Activated T-helper 1 cell treated with anti-CD3 and anti-CD28 coated beads, Interleukin-12 subunit alpha, Interleukin-12 subunit beta, Interleukin-2, Interleukin-4 antibody, amounts not matched to agents 30 ng/mL and 10 ng/mL and 1 ng/mL, durations not matched to agents 14 hours and 24 hours and 36 hours (primary cell): ENCODE results near the gene CA10. TPM values are rescaled to one million over a fixed set of nuclear protein-coding genes. Genes with fewer than 3 reads are reported as not detected.

ENCODE experiments used
- DNase-seq: peaks from one replicate; pipeline ENCODE4 v3.0.0; 2021; ENCODE audit warnings: low spot score
- H3K27ac Mint-ChIP-seq: one replicate; pipeline ENCODE4 v1.8.0; 2021; ENCODE audit warnings: mild to moderate bottlenecking, mixed read lengths
- H3K27me3 Mint-ChIP-seq: one replicate; pipeline ENCODE4 v1.8.0; 2022; ENCODE audit warnings: mild to moderate bottlenecking, moderate library complexity, mixed read lengths; ENCODE audit not compliant: insufficient read depth
- H3K36me3 Mint-ChIP-seq: one replicate; pipeline ENCODE4 v1.8.0; 2021; ENCODE audit warnings: low read depth, mixed read lengths
- H3K4me1 Mint-ChIP-seq: one replicate; pipeline ENCODE4 v1.8.0; 2021; ENCODE audit warnings: low read depth, mixed read lengths
- H3K4me3 Mint-ChIP-seq: one replicate; pipeline ENCODE4 v1.8.0; 2021; ENCODE audit warnings: mild to moderate bottlenecking, moderate library complexity, mixed read lengths
- H3K9me3 Mint-ChIP-seq: one replicate; pipeline ENCODE4 v1.8.0; 2021; ENCODE audit warnings: mixed read lengths
- intact Hi-C: fragments of 100-400 bp; cut with micrococcal nuclease; formaldehyde crosslinking; loops from one replicate; pipeline ENCODE4 v1.15.1; 2024
- total RNA-seq: library from RNA; stranded (reverse); gene quantifications from 2 replicates; pipeline ENCODE4 v1.2.3, GENCODE V29; 2022

CA10 gene
- total RNA-seq, 1 donor from 2014 or later: not detected

GRCh38 chr17:51807460-51807859 is 351.1 kb downstream of the CA10 start:
- intact Hi-C loops: no loop called here
- no peak for DNase-seq
- Mint-ChIP-seq H3K4me3 (no peak overlapping the region), H3K27me3 (no peaks in the 10 kb centered on the region), H3K4me1 (no peaks in the 10 kb centered on the region), H3K27ac (no peak overlapping the region), H3K9me3 (no peaks in the 10 kb centered on the region), H3K36me3 (no peaks in the 10 kb centered on the region)

GRCh38 chr17:51805765-51806164 is 352.7 kb downstream of the CA10 start:
- Mint-ChIP-seq H3K4me3 (no peak overlapping the region), H3K27me3 (peaks cover 4% of the 10 kb centered on the region), H3K4me1 (no peaks in the 10 kb centered on the region), H3K36me3 (no peaks in the 10 kb centered on the region), H3K9me3 (no peaks in the 10 kb centered on the region), H3K27ac (no peak overlapping the region)
- intact Hi-C loops: no loop called here
- no peak for DNase-seq

GRCh38 chr17:51805185-51805584 is 353.3 kb downstream of the CA10 start:
- Mint-ChIP-seq H3K36me3 (no peaks in the 10 kb centered on the region), H3K9me3 (no peaks in the 10 kb centered on the region), H3K4me3 (no peak overlapping the region), H3K27me3 (peaks cover 4% of the 10 kb centered on the region), H3K4me1 (no peaks in the 10 kb centered on the region), H3K27ac (no peak overlapping the region)
- no peak for DNase-seq
- intact Hi-C loops: no loop called here

GRCh38 chr17:51803161-51803560 is 355.4 kb downstream of the CA10 start:
- Mint-ChIP-seq H3K27me3 (peaks cover 7% of the 10 kb centered on the region), H3K4me3 (no peak overlapping the region), H3K36me3 (no peaks in the 10 kb centered on the region), H3K4me1 (no peaks in the 10 kb centered on the region), H3K27ac (no peak overlapping the region), H3K9me3 (no peaks in the 10 kb centered on the region)
- no peak for DNase-seq
- intact Hi-C loops: no loop called here

GRCh38 chr17:51802544-51802943 is 356.0 kb downstream of the CA10 start:
- Mint-ChIP-seq H3K36me3 (no peaks in the 10 kb centered on the region), H3K4me1 (no peaks in the 10 kb centered on the region), H3K27me3 (peaks cover 7% of the 10 kb centered on the region), H3K4me3 (no peak overlapping the region), H3K27ac (no peak overlapping the region), H3K9me3 (no peaks in the 10 kb centered on the region)
- no peak for DNase-seq
- intact Hi-C loops: no loop called here

GRCh38 chr17:51801626-51802025 is 356.9 kb downstream of the CA10 start:
- Mint-ChIP-seq H3K4me1 (no peaks in the 10 kb centered on the region), H3K27me3 (peaks cover 8% of the 10 kb centered on the region), H3K4me3 (no peak overlapping the region), H3K27ac (no peak overlapping the region), H3K9me3 (no peaks in the 10 kb centered on the region), H3K36me3 (no peaks in the 10 kb centered on the region)
- no peak for DNase-seq
- intact Hi-C loops: no loop called here

GRCh38 chr17:51799981-51800380 is 358.5 kb downstream of the CA10 start:
- Mint-ChIP-seq H3K4me3 (no peak overlapping the region), H3K27ac (no peak overlapping the region), H3K4me1 (no peaks in the 10 kb centered on the region), H3K27me3 (peaks cover 8% of the 10 kb centered on the region), H3K36me3 (no peaks in the 10 kb centered on the region), H3K9me3 (no peaks in the 10 kb centered on the region)
- no peak for DNase-seq
- intact Hi-C loops: no loop called here

- Mint-ChIP-seq H3K27me3 (peaks cover 8% of the 10 kb centered on the region), H3K9me3 (no peaks in the 10 kb centered on the region), H3K4me1 (no peaks in the 10 kb centered on the region), H3K27ac (no peak overlapping the region), H3K36me3 (no peaks in the 10 kb centered on the region), H3K4me3 (no peak overlapping the region)
- no peak for DNase-seq
- intact Hi-C loops: no loop called here
Observed at GRCh38 chr17:51799240-51799639, 359.3 kb downstream of the CA10 start.

GRCh38 chr17:51797150-51797549 is 361.4 kb downstream of the CA10 start:
- no peaks in the 10 kb centered on the region for H3K9me3 Mint-ChIP-seq
- no peak for DNase-seq
- H3K4me1 Mint-ChIP-seq: no peaks in the 10 kb centered on the region
- intact Hi-C loops: no loop called here
- no peaks in the 10 kb centered on the region for H3K36me3 Mint-ChIP-seq
- peaks cover 8% of the 10 kb centered on the region for H3K27me3 Mint-ChIP-seq
- H3K4me3 Mint-ChIP-seq: no peak overlapping the region
- no peak overlapping the region for H3K27ac Mint-ChIP-seq

- no peak overlapping the region for H3K27ac Mint-ChIP-seq
- no peaks in the 10 kb centered on the region for H3K9me3 Mint-ChIP-seq
- intact Hi-C loops: no loop called here
- no peaks in the 10 kb centered on the region for H3K4me1 Mint-ChIP-seq
- no peak for DNase-seq
- no peak overlapping the region for H3K4me3 Mint-ChIP-seq
- no peaks in the 10 kb centered on the region for H3K36me3 Mint-ChIP-seq
- peaks cover 4% of the 10 kb centered on the region for H3K27me3 Mint-ChIP-seq
Observed at GRCh38 chr17:51796026-51796425, 362.5 kb downstream of the CA10 start.

- no peaks in the 10 kb centered on the region for H3K4me1 Mint-ChIP-seq
- H3K27me3 Mint-ChIP-seq: peaks cover 4% of the 10 kb centered on the region
- DNase-seq: no peak
- no peaks in the 10 kb centered on the region for H3K9me3 Mint-ChIP-seq
- no peak overlapping the region for H3K4me3 Mint-ChIP-seq
- no peaks in the 10 kb centered on the region for H3K36me3 Mint-ChIP-seq
- H3K27ac Mint-ChIP-seq: no peak overlapping the region
- intact Hi-C loops: no loop called here
Observed at GRCh38 chr17:51795401-51795800, 363.1 kb downstream of the CA10 start.

- H3K4me3 Mint-ChIP-seq: no peak overlapping the region
- no peak for DNase-seq
- peaks cover 4% of the 10 kb centered on the region for H3K27me3 Mint-ChIP-seq
- no peaks in the 10 kb centered on the region for H3K4me1 Mint-ChIP-seq
- H3K27ac Mint-ChIP-seq: no peak overlapping the region
- intact Hi-C loops: no loop called here
- no peaks in the 10 kb centered on the region for H3K36me3 Mint-ChIP-seq
- H3K9me3 Mint-ChIP-seq: no peaks in the 10 kb centered on the region
Observed at GRCh38 chr17:51794466-51794865, 364.0 kb downstream of the CA10 start.

GRCh38 chr17:51793686-51794085 is 364.8 kb downstream of the CA10 start:
- Mint-ChIP-seq H3K9me3 (no peaks in the 10 kb centered on the region), H3K4me3 (no peak overlapping the region), H3K27ac (no peak overlapping the region), H3K4me1 (no peaks in the 10 kb centered on the region), H3K36me3 (no peaks in the 10 kb centered on the region), H3K27me3 (peaks cover 1% of the 10 kb centered on the region)
- DNase-seq: no peak
- intact Hi-C loops: no loop called here

- Mint-ChIP-seq H3K27me3 (peaks cover 2% of the 10 kb centered on the region), H3K9me3 (no peaks in the 10 kb centered on the region), H3K27ac (no peak overlapping the region), H3K36me3 (no peaks in the 10 kb centered on the region), H3K4me3 (no peak overlapping the region), H3K4me1 (peaks cover 6% of the 10 kb centered on the region)
- no peak for DNase-seq
- intact Hi-C loops: no loop called here
Observed at GRCh38 chr17:51778842-51779241, 379.7 kb downstream of the CA10 start.
